HG03066 (cell line): ENCODE measurements around the gene BRD3.

Experiments used
- ATAC-seq: cut with Tn5 transposase; IDR thresholded peaks from one replicate; pipeline ENCODE4 v1.9.1; 2021; ENCODE audit warnings: low read depth; ENCODE audit not compliant: unreplicated experiment

BRD3 gene

DNA sequence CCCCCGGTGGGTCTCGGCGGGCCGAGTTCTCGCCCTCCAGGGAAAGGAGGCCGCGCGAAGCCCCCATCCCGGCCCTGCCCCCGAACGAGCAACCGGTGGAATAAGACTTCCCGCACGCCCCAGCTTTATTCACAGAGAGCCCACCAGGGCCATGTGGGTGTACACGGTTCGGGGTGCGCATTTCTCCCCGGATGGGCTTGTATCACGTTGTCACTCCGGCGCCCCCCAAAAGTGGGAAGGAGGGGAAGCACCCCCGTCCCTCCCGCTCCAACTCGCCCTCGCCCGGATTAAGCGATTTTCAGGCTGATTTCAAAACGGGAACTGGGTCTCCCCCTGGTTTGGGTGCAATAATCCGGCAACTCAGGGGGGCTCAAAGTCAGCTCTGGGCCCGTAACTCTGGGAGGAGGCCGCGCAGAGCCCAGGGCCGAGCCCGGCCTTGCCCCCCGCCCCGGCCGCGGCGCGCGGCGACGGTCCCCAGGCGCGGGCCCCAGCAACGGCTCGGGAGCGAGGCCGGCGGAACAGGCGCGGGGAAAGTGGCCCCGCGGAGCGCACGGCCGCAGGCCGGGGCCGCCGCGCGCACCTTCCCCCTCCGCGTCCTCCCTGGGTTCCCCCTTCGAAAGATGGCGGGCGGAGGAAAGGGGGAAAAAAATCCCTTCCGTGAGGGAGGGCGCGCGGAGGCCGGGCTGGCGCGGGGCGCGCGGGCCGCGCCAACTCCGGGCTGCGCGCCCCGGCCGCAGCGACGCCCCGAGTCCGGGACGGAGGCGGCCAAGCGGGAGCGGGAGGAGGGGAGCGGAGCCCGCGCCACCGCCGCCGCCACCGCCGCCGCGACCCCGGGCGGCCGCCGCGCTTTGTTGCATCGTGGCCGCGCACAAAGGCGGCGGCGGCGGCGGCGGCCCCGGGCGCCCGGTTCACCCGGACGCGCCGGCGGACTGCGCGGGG is 644 bp downstream of the BRD3 start:
- no peak for ATAC-seq

DNA sequence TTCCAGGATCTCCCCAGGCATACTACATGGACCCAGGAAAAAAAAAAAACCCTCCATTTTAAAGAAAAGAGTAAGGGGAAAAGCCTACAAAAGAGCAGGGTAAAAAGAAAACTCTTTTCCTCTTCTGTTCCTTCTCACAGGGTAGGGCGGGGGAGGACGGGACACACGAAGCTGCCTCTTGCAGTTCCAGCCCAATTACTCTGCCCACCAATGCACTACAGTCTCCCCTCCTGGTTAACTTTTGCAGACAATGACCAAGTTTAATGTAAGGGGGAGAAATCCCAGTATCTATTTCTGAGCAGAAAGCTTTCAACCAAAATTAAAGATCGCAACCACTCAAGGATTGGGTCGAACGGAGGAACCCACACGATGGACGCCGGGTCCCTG is 1.3 kb downstream of the BRD3 start:
- ATAC-seq: no peak

DNA sequence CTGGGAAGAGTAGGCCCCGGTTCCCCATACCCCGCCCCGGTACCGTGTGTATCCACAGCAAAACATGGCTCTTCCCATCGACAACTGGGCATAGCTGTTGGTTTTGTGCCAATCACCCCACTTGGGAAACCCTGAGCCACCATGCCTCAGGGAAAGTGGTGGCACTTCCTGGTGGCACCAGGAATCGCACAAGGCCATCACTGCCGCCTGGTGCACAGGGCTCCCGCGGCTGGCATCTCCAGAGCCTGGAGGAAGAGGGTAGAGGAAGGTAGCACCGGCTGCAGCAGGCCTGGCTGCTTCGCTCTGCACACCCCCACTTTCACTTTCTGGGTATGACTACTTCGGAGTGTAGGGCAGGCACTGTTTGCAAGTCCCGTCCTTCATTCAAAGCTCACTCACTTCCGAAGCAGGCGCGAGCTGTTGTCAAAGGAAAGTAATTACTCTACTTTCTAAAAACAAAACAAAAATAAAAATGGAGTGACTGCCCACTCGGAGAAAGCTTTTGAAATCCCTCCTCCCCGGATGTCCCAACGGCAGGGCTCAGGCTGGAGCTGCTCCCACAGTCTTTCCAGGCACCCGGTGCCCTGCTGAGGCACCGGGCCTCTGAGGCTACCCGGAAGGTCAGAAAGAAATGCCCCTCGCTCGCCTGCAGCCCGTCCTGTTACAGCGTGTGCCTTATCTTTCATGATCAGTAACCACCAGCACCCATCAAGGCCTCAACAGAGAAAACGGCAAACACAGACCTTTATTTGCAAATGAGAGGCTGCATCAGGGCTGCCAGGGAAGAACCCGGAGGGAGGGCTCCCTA is 2.0 kb downstream of the BRD3 start:
- peak; percentile 41 for ATAC-seq

DNA sequence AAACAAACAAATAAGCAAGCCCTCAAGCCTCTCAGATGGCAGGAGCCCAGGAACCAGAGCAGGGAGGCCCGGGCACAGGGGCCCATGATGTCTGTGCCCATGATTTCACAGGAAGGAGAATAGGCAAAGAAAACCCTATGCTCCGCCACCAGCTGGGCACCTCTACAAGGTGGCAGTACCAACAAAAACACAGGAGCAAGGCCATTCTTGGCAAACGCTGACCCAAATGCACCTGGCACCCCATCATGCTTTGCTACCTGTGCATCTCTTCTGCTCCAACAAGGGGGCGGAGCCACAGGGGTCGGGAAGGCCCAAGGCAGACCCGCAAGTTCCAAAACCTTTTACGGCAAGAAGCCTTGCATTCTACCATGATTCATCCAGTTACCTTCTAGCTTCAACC is 3.1 kb downstream of the BRD3 start:
- no peak for ATAC-seq

DNA sequence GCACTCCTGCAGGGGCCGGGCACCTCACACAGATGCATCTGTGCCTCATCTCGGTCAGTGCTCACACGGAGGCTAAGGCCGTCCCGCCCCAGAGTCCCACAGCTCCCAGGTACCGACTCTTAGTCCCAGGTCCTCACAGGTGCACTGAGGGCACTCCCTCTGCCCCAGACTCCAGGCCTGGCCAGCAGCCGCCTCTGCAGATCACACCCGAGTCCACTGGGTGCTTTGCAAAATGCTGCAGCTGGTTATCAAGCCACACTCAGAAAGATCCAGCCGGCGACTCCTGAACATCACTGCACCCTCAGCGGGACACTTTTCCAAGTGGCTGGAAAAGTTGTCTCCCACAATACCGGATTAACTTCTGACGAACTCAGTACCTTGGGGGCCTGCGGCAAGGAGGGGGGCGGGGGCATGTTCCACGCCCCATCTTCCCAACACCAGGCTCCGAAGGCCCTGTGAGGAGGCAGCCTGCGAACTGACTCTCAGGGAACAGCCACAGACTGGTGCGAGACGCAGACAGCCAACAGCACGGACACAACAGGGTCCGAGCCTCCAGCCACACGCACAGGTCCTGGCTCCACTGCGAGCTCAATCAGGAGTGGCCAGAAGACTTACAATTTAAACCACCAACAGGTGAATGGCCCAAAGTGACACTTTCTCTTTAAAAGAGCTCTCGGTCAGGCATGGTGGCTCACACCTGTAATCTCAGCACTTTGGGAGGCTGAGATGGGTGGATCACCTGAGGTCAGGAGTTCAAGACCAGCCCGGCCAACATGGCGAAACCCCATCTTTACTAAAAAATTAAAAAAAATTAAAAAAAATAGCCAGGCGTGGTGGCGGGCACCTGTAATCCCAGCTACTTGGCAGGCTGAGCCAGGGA is 4.0 kb downstream of the BRD3 start:
- no peak for ATAC-seq

DNA sequence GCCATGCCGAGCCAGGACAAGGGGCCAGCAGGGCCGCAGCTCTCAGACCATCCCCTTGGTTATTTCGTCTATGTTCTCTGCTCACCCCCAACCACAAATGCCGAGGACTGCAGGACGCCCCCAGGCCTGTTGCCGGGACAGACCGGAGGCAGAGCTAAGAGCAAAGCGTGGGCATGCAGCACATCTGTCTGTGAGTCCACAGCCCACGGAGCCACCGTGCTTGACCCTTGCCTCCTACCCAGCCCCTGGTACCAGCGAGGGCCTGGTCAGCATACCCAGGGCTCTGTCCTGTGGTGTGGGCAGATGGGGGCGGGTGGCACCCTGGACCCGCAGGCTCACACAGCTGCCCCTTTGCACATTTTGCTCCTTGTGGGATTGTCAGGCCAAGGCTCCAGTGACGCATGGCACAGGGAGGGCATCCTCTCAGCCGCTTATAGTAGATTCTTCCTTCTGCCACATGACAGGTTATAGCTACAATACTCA is 4.7 kb downstream of the BRD3 start:
- no peak for ATAC-seq

DNA sequence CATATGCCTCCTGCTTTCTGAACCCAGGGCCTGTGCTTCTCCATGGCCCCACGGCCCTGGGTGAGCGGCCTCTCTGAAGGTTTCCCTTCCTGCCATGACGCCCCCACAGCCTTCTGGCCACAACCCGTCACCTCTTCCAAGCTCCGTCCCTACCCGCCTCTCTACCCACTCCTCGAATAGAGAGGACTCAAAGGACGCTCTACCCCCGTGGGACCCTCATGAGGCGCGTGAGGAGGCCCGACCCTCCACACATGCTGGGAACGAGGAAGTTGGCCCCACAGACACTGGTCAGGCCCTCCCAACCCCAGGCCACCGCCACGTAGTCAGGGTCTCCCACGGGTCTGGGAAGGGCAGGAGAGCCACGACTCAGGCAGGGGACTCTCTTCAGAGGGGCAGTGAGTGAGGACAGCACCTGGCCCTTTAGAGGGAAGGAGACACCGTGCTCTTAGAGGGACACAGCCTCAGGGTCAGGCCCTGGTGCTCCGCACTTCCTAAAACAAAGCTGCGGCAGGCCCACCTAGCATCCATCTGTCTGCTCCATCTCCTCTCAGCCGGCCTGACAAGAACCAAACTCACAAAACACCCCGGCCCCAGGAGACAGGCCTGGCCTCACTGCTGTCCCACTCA is 5.3 kb downstream of the BRD3 start:
- no peak for ATAC-seq

DNA sequence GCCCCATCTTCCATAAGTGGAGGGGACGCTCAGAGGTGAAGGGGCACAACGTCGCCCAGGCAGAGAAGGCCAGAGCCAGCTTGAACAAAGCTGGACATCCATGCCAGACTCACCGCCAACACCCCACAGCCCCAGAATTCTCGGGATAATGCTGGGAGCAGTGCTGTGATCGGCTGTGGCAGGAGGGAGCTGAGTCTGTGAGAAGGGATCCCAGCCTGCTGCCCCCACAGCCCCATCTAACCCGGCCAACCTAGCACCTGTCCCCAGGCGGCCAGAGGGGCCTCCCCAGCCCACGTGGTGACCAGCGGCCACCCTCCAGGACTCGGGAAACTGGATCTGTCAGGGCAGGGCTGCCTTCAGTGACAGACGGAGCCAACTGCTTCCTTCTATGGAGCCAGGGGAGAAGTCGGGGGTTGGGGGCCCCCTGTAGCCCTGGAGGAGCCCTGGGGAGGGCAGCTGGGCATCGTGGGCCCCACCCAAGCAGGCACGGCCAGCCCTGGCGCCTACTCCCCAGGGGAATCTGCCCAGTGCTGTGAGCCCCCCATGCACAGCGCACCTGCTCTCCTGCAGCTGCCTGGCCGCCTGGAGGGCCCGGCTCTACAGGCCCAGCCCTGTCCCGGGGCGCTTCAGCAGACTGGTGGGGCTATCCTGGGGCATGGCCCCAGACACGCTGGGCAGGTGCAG is 6.0 kb downstream of the BRD3 start:
- no peak for ATAC-seq

DNA sequence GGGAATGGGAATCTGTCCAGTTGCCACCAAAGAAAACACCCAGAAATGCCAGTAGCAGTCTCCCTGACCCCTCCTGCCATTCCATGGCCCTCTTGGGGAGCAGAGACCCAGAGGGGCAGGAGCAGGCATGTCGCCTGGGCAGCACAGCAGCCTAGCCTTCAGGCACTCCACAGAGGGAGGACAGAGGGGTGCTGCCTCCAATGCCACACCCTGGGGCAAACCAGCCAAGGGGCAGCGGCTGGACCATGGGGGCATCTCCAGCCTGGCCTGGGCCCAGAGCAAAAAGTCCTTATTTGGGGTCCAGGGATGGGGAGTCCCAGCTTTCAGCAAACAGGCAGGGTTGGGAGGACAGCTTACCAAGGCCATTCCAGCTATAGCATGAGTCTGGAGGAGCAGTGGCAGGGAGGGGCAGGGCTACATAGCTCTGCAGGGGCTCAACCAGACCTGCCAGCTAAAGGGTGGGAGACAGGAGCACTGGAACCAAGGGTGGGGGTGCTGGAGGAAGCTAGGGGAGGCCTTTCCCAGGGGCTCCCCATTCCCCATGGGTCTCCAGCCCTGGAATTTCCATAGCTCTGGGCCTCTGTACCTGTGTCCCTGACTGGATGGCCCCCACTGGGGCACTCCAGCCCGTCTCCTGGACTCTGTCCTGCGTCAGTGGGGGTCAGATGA is 6.7 kb downstream of the BRD3 start:
- no peak for ATAC-seq

DNA sequence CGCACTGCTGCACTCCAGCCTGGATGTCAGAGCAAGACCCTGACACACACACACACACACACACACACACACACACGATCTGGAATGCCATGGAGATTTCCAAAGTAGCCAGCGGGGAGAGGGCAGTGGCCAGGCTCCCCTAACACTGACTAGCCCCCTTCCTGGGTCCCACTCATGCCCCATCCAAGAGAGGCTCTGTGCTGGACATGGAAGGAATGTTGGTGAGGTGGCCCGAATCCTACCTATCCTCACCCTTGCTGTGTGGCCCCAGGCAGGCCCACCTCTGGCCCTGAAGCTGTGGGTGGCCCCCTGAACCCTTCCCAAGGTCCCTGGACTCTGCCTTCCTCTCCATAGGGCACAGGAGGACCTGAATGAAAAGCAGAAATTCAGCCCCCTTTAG is 7.3 kb downstream of the BRD3 start:
- no peak for ATAC-seq

DNA sequence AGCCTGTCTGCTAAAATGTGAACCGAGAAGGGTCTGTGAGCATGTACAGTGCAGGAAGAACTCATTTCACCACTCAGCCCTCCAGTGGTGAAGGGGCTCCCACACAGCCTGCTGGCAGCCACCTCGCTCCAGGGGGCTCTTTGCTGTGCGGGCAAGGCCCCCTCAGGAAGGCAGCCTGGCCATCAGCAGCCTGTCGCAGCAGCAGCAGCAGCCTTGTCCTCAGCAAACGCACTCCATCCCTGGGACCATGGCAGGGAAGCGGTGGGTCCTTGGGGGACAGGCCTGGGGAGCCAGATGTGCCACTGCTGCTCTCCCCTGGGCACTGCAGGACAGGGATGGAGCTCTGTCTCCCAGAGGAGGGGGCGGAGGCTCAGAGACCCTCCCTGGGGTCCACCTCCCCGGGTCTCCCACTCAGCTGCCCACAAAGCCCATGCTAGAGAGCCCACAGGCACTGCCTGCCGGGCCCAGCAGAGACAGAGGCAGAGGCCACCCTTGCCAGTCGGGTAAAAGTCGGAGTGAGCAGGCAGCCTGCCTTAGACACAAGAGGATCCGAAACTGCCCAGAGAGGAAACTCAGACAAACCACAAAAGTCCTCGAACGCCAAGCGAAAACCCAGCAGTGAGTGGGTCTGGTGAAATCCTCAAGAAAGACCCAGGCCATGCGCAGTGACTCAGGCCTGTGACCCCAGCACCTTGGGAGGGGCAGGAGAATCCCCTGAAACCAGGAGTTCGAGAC is 8.0 kb downstream of the BRD3 start:
- peak; percentile 82 for ATAC-seq

DNA sequence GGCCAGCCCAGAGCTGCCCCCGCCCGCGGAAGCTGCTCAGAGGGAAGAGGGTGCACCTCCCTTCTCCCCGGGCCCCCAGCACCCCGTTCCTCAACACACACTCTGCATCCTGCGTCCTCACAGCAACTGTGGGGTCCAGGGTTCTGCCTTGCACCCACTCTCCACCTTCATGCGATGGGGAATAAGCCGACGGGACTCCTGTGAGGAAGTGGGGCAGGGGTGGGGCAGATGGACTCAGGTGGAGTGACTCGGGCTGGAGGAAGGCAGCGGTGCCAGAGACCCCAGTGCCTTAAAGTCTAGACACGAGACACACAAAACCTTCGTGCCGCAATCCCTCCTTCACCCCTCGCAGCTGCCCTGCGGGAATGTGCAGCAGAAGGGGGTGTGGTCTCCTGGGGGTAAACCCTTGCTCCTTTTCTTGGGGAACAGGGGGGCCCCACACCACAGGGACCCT is 8.6 kb downstream of the BRD3 start:
- no peak for ATAC-seq

DNA sequence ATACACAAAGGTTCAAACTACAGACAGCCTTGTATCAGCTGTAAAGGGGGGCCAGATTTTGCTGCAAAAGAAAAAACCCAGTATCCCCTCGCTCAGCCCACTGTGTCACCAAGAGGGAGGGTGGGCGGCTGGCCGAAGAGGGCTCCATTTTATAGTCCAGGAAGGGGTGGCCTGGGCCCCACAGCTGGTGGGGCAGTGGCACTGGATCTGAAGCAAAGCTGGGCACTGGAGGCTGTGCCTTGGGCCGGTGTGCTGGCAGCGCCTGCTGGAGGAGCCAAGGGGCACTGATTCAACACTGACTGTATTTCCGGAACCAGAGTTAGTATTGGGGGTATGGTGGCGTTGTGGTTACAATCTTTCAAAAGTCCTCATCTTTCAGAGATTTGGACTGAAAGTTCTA is 9.1 kb downstream of the BRD3 start:
- ATAC-seq: no peak

DNA sequence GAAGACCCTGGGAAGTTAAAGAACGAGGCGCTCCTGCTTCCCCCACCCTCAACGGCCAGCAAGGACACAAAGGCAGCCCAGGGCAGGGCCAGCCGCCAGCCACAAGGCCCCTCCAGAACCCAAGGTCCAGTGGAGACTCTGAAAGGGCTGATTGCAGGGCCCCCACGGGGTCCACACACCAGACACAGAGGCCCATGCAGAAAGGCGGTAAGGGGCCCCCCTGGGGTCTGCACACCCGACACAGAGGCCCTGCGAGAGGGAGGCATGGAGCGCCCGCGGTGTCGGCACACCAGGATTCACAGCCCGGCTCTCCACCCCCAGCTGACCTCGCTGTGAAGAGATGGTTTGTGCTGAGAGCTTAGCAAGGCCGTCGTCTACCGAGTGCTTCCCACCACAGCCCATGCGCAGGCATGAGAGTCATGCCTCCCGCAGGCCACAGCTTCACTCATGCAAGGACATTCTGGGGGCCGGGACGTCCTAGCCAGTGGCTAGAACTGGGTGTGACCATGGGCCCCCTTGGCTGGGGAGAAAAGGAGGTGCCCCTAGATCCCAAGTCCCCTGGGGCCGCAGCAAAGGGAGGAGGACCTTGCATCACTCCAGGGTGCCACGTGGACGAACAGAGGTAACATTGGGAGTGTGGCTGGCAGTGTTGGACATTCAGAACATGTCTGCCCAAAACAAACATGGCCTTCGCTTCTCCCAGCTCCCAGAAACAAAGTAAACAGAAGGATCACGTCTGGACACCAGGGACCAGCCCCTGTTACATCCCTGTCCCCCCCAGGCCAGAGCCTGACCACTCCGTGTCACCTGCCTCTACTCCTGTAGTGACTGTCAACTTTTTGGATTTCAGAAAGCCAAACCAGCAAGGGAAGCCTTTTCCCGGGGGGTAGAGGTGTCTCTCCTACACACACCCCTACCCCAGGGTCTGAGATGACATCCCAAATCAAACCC is 9.8 kb downstream of the BRD3 start:
- ATAC-seq: no peak

DNA sequence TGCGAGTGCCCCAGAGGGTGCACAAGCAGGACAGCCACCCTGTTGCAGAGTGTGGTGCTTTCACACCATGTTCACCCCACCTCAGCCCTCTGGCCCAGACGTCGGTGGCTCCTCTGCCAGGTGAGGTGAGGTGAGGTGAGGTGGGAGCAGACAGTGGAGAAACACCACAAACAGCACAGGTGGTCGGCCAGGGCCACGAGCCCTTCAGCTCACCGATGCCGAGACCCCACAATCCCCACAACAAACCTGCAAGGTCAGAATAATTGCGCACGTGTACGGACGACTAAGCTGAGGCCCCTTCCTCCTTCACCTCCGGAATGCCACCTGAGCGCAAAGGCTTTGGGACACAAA is 10.5 kb downstream of the BRD3 start:
- ATAC-seq: no peak

DNA sequence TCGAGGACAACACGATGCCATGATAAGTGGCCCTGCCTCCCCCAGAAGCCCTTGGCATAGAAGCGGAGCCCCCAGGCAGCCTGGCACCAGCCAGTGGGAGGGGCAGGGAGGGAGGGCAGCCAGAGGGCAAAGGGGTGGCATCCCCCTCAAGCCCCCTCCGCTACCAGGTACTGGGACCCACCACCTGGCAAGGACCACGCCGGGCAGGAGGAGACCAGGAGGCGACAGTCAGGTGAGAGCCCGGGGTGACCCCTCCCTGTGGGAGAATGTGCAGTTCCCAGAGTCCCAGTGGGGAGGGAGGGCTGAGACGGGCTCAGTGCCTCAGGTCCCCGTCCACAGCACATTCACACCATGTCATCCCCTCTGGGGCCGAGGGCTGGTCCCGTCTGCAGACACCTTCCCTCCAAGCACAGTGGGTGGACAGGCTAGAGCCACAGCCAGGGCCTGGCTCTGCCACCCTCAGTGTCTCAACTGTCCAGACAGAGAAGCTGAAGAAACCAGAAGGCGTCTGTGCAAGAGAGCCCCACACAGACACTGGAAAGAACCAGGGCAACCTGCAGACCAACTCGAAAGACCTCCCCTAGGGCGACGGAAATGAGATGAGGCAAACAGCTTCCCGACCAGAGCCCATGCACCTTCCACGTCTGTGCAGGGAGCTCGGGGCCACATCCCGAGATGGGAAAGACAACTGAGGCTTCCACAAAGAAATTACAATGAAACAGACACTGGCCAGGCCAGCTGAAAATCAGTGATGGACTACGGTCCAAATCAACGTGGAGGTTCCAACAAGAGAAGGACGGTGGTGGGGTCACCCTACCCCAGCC is 11.1 kb downstream of the BRD3 start:
- ATAC-seq: no peak
